Measurements from ENCODE around the gene DNAH9.

The DNAH9 gene

GRCh38 chr17:11852231-11852630 lies 254.0 kb downstream of the DNAH9 start:
- DNase-seq (ENCODE audit: low read depth in 2 of 2) = no peak

GRCh38 chr17:11852912-11853311 lies 254.6 kb downstream of the DNAH9 start:
- DNase-seq (ENCODE audit: low read depth in 2 of 2) = no peak

GRCh38 chr17:11853321-11854151 lies 255.3 kb downstream of the DNAH9 start:
- DNase-seq (ENCODE audit: low read depth in 2 of 2) = no peak

- no peak for DNase-seq (ENCODE audit: low read depth in 2 of 2)
Measured at GRCh38 chr17:11855306-11855705, 257.0 kb downstream of the DNAH9 start.

GRCh38 chr17:11857006-11857405 lies 258.7 kb downstream of the DNAH9 start:
- DNase-seq (ENCODE audit: low read depth in 2 of 2) = no peak

- no peak for DNase-seq (ENCODE audit: low read depth in 2 of 2)
Measured at GRCh38 chr17:11869680-11870394, 271.6 kb downstream of the DNAH9 start.

- no peak for DNase-seq (ENCODE audit: low read depth in 2 of 2)
Measured at GRCh38 chr17:11871773-11872172, 273.5 kb downstream of the DNAH9 start.

GRCh38 chr17:11874756-11875155 lies 276.5 kb downstream of the DNAH9 start:
- no peak for DNase-seq (ENCODE audit: low read depth in 2 of 2)

GRCh38 chr17:11880714-11881113 lies 282.4 kb downstream of the DNAH9 start:
- DNase-seq (ENCODE audit: low read depth in 2 of 2) = no peak

- DNase-seq (ENCODE audit: low read depth in 2 of 2) = no peak
Measured at GRCh38 chr17:11882716-11883115, 284.4 kb downstream of the DNAH9 start.

- DNase-seq (ENCODE audit: low read depth in 2 of 2) = no peak
Measured at GRCh38 chr17:11885051-11885450, 286.8 kb downstream of the DNAH9 start.

GRCh38 chr17:11889266-11889665 lies 291.0 kb downstream of the DNAH9 start:
- no peak for DNase-seq (ENCODE audit: low read depth in 2 of 2)

- DNase-seq (ENCODE audit: low read depth in 2 of 2) = no peak
Measured at GRCh38 chr17:11893862-11894261, 295.6 kb downstream of the DNAH9 start.

- DNase-seq (ENCODE audit: low read depth in 2 of 2) = no peak
Measured at GRCh38 chr17:11896199-11896598, 297.9 kb downstream of the DNAH9 start.

- no peak for DNase-seq (ENCODE audit: low read depth in 2 of 2)
Measured at GRCh38 chr17:11898526-11899235, 300.4 kb downstream of the DNAH9 start.

- DNase-seq (ENCODE audit: low read depth in 2 of 2) = no peak
Measured at GRCh38 chr17:11899537-11899942, 301.3 kb downstream of the DNAH9 start.

GRCh38 chr17:11900041-11900476 lies 301.8 kb downstream of the DNAH9 start:
- no peak for DNase-seq (ENCODE audit: low read depth in 2 of 2)

GRCh38 chr17:11900655-11901054 lies 302.4 kb downstream of the DNAH9 start:
- DNase-seq (ENCODE audit: low read depth in 2 of 2) = no peak

- DNase-seq (ENCODE audit: low read depth in 2 of 2) = no peak
Measured at GRCh38 chr17:11901931-11902330, 303.7 kb downstream of the DNAH9 start.

- no peak for DNase-seq (ENCODE audit: low read depth in 2 of 2)
Measured at GRCh38 chr17:11908711-11909146, 310.5 kb downstream of the DNAH9 start.

- no peak for DNase-seq (ENCODE audit: low read depth in 2 of 2)
Measured at GRCh38 chr17:11909348-11909747, 311.1 kb downstream of the DNAH9 start.

- no peak for DNase-seq (ENCODE audit: low read depth in 2 of 2)
Measured at GRCh38 chr17:11916091-11916490, 317.8 kb downstream of the DNAH9 start.
